Mesothelial cell of epicardium (in vitro differentiated cells): ENCODE data around the gene PAX2. TPM values are rescaled to one million over a fixed set of nuclear protein-coding genes. Genes with fewer than 3 reads are reported as not detected.

Experiments
- DNase-seq, 2 experiments: peaks; one replicate each; pipeline ENCODE4 v3.0.0; 2021; ENCODE audit warnings: low spot score in 2 of 2; ENCODE audit not compliant: unreplicated experiment in 2 of 2
- H3K27ac Mint-ChIP-seq: 2 replicates; pipeline ENCODE4 v1.8.0; 2021; ENCODE audit warnings: mixed read lengths
- H3K27me3 Mint-ChIP-seq: 2 replicates; pipeline ENCODE4 v1.8.0; 2021; ENCODE audit warnings: low read depth, mixed read lengths
- H3K36me3 Mint-ChIP-seq: 2 replicates; pipeline ENCODE4 v1.8.0; 2021; ENCODE audit warnings: mixed read lengths
- H3K4me1 Mint-ChIP-seq: 2 replicates; pipeline ENCODE4 v1.8.0; 2021; ENCODE audit warnings: mixed read lengths
- H3K4me3 Mint-ChIP-seq: 2 replicates; pipeline ENCODE4 v1.8.0; 2021; ENCODE audit warnings: mild to moderate bottlenecking, moderate library complexity, mixed read lengths
- H3K9me3 Mint-ChIP-seq: 2 replicates; pipeline ENCODE4 v1.8.0; 2021; ENCODE audit warnings: mixed read lengths
- CTCF ChIP-seq: fragments of 200-600 bp; sonication (generic); IDR thresholded peaks from one replicate; pipeline ENCODE4 v1.5.0; 2021; ENCODE audit warnings: antibody characterized with exemption; ENCODE audit not compliant: unreplicated experiment
- total RNA-seq: library from RNA; stranded (reverse); gene quantifications from 3 replicates; pipeline ENCODE4 v1.2.1, GENCODE V29; 2021

PAX2 gene
- total RNA-seq, 1 donor from 2014 or later, result not detected

DNA sequence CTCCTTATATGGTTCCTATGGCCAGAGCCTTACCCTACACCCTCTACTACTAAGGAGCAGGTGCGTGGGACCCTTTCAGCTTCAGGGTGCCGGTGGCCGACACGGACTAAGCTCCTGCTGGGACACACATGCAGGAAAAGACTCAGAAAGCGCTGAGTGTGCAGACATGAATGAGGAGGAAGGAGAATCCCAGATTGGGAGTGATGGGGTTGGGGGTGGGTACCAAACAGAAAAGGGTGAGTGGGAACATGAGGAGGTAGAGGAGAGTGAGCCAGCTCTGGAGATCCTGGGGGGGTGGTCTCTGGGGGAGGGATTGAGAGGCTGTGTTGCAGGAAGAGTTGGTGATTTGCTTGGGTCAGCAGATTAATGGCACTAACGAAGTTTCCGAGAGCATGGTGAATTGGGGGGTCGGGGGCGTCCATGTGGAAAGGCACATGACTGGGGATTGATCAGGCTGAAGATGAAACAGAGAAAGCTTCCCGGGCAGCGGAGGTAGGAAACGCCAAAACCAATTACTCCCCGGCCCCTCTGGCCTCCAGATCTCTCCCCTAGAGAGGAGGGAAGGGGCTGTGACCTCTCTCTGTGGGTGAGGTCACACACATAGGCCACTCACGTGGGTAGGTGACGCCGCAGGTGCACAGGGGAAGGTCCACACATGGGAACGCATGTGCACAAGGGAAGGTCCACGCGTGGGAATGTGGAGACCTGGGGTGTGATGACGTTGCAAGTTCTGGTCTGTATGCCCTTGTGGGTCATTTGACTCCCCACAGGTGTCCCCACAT is 129.5 kb downstream of the PAX2 start:
- H3K27me3 Mint-ChIP-seq, result peaks cover 54% of the 10 kb centered on the region
- TF ChIP-seq CTCF, result no peak
- H3K27ac Mint-ChIP-seq, result no peak overlapping the region
- peaks cover 8% of the 10 kb centered on the region for H3K4me1 Mint-ChIP-seq
- H3K9me3 Mint-ChIP-seq, result no peaks in the 10 kb centered on the region
- H3K36me3 Mint-ChIP-seq, result no peaks in the 10 kb centered on the region
- DNase-seq, result peak in 1 of 2 experiments; percentile 6
- H3K4me3 Mint-ChIP-seq, result no peak overlapping the region

- Mint-ChIP-seq H3K4me3 (no peak overlapping the region), H3K36me3 (no peaks in the 10 kb centered on the region), H3K4me1 (peaks cover 8% of the 10 kb centered on the region), H3K27me3 (peaks cover 51% of the 10 kb centered on the region), H3K9me3 (no peaks in the 10 kb centered on the region), H3K27ac (no peak overlapping the region)
- DNase-seq, result no peak
- TF ChIP-seq CTCF, result no peak
These were observed 130.2 kb downstream of the PAX2 start for GRCh38 chr10:100875484-100876166.

GRCh38 chr10:100876585-100877460 is 131.4 kb downstream of the PAX2 start:
- TF ChIP-seq CTCF, result no peak
- peaks cover 17% of the 10 kb centered on the region for H3K4me1 Mint-ChIP-seq
- H3K4me3 Mint-ChIP-seq, result no peak overlapping the region
- H3K27me3 Mint-ChIP-seq, result peaks cover 51% of the 10 kb centered on the region
- no peak overlapping the region for H3K27ac Mint-ChIP-seq
- H3K36me3 Mint-ChIP-seq, result no peaks in the 10 kb centered on the region
- H3K9me3 Mint-ChIP-seq, result no peaks in the 10 kb centered on the region
- no peak for DNase-seq

- Mint-ChIP-seq H3K9me3 (no peaks in the 10 kb centered on the region), H3K4me3 (no peak overlapping the region), H3K27ac (no peak overlapping the region), H3K27me3 (peaks cover 51% of the 10 kb centered on the region), H3K36me3 (no peaks in the 10 kb centered on the region), H3K4me1 (peaks cover 23% of the 10 kb centered on the region)
- TF ChIP-seq CTCF, result no peak
- no peak for DNase-seq
These were observed 132.1 kb downstream of the PAX2 start for GRCh38 chr10:100877461-100877850.

- H3K9me3 Mint-ChIP-seq, result no peaks in the 10 kb centered on the region
- no peaks in the 10 kb centered on the region for H3K36me3 Mint-ChIP-seq
- no peak overlapping the region for H3K27ac Mint-ChIP-seq
- peaks cover 45% of the 10 kb centered on the region for H3K27me3 Mint-ChIP-seq
- no peak overlapping the region for H3K4me3 Mint-ChIP-seq
- peak in 1 of 2 experiments; percentile 64 for DNase-seq
- TF ChIP-seq CTCF, result peak; percentile 52
- H3K4me1 Mint-ChIP-seq, result peaks cover 25% of the 10 kb centered on the region
These were observed 133.0 kb downstream of the PAX2 start for GRCh38 chr10:100878291-100878910.
